OCI-LY3 (cell line): ENCODE data around the gene GLRX2.

ENCODE experiments used
- EZH2phosphoT487 ChIP-seq: fragments of 200-600 bp; shearing (Covaris generic); IDR thresholded peaks from 2 replicates; pipeline ENCODE4 v1.6.1; 2018; ENCODE audit warnings: antibody characterized with exemption, mixed run types, low read depth
- TF ChIP-seq, protein P1 (sequence below): fragments of 200-600, 300-600 bp; sonication (generic); IDR thresholded peaks from 2 replicates; pipeline ENCODE4 v1.5.1; 2014; ENCODE audit warnings: antibody characterized with exemption, low read length, low read depth

DNA sequence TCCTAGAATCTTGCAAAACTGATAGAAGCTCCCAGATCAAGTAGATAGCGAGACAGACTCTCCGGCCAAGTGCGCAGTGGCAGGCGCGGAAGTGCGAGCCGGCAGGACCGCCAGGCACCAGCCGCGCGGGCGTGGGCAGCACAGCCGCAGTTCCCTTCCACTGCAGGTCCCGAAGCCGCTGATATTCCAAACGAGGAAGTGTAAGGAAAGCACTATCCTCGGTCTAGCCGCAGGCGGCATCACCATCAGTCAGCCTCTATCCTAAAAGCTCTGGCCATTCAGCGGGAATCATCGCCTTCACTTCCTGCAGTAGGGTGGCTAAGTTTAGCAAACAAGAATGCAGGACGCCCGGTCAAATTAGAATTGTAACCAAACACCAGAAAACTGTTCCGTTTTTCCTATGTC, 710 bp downstream of the GLRX2 start:
- TF ChIP-seq, protein P1, sequence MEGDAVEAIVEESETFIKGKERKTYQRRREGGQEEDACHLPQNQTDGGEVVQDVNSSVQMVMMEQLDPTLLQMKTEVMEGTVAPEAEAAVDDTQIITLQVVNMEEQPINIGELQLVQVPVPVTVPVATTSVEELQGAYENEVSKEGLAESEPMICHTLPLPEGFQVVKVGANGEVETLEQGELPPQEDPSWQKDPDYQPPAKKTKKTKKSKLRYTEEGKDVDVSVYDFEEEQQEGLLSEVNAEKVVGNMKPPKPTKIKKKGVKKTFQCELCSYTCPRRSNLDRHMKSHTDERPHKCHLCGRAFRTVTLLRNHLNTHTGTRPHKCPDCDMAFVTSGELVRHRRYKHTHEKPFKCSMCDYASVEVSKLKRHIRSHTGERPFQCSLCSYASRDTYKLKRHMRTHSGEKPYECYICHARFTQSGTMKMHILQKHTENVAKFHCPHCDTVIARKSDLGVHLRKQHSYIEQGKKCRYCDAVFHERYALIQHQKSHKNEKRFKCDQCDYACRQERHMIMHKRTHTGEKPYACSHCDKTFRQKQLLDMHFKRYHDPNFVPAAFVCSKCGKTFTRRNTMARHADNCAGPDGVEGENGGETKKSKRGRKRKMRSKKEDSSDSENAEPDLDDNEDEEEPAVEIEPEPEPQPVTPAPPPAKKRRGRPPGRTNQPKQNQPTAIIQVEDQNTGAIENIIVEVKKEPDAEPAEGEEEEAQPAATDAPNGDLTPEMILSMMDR = no peak
- no peak for TF ChIP-seq EZH2phosphoT487
